Activated CD8-positive, alpha-beta memory T cell treated with anti-CD3 and anti-CD28 coated beads for 24 hours (primary cell): Measurements from ENCODE around the gene TPCN1.
"Not testable (repeated sequence)": the region's sequence is repeated elsewhere in the genome, so short reads cannot be mapped to it uniquely, and the experiment has no call there.

Source experiments
- DNase-seq: peaks from one replicate; pipeline ENCODE4 v3.0.0-alpha.2; 2020

TPCN1 gene

DNA sequence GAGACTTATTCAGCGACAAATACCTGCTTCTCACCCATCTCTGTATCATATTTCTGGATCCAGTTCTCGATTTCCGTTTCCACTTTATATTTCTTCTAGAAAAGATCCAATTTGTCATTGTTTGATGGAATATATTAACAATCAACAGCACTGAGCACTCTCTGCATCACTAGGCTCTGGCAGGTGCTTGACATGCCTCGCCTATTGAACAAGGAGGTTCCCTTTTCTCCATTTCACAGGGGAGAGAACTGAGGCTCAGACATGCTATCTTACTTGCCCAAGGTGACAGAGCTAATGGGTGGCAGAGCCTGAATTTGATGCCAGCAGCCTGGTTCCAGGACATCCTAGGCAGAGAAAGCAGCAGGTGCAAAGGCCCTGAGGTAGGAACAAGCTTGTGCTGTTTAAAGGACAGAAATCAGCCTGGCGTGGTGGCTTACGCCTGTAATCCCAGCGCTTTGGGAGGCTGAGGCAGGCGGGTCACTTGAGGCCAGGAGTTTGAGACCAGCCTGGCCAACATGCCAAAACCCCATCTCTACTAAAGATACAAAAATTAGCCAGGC, 23.7 kb upstream of the TPCN1 start:
- no peak for DNase-seq

GRCh38 chr12:113198296-113198695, 23.0 kb upstream of the TPCN1 start:
- DNase-seq: no peak

GRCh38 chr12:113200021-113200797, 21.1 kb upstream of the TPCN1 start:
- DNase-seq: no peak

DNA sequence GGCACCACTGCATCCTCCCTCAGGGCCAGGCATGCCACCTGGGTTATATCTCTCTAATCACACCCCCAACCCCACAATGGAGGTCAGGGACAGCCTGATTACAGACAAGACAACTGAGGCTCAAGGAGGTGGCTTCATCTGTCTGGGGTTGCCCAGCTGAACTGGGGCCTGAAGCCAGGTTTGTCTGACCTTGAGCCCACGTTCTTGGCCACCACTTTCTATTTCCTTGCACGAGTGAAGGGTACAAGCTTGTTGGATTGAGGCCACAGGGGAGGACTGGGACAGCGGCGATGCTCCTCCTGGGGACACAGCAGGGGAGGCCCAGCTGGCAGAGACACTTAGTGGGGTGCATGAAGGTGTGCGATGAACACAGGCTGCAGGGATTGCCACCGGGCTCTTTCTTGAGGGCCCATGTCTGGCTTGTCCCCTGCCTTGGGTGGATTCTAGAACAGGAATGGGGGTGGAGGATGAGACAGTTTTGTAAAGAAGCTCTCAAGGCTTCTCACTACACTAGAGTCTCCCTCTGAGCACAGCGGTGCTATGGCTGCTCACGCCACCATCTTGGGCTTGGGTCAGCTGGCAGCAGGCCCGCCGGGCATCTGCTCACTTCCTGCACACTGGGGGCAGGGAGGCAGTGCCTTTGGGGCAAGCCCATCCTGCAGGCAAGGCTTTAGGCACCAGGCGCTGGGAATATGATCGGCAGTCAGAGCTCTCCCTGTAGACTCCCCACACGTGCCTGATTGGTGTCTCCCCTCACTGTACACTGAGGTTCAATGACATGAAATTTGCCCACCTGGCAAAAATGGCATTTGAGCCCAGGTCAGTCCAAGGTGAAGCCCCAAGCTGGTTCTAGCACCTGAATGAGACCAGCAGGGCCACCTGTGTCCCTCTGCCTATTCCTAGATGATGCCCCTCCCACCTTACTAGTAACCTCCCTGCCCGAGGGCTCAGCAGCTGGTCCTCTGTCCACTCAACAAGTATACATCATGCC, 19.8 kb upstream of the TPCN1 start:
- no peak for DNase-seq

DNA sequence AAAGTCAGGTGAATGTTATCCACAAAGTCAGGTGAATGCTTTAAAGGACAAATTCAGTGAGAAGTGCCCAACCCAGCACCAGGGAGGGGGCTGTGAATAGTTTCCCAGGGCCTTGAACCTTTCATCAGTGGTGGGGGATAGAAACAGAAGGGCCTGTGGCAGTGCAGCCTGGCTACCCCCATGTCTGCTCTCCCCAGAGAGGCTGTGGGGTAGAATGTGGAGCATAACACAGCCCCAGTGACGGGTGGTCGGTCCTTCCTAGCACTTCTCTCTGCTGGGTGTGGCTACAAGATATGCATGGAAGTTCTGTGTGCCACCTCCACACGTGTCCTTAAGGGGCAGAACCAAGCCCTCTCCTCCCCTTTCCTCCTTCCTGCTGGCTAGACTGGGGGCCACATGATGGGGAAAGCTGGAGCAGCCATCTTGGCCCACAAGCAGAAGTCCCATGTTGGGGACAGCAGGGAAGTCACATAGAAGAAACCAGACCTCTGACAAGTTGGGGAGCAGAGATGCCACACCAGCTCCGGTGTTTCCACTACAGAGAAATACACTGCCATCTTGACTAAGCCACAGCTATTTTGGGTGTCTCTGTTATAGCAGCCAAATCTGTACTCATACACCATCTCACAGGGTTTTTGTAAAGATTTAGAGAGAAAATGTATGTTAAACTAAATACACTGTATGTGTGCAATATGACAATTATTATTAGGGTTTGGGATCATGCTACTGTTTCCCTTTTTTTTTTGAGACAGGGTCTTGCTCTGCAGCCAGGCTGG, 18.8 kb upstream of the TPCN1 start:
- DNase-seq: no peak

DNA sequence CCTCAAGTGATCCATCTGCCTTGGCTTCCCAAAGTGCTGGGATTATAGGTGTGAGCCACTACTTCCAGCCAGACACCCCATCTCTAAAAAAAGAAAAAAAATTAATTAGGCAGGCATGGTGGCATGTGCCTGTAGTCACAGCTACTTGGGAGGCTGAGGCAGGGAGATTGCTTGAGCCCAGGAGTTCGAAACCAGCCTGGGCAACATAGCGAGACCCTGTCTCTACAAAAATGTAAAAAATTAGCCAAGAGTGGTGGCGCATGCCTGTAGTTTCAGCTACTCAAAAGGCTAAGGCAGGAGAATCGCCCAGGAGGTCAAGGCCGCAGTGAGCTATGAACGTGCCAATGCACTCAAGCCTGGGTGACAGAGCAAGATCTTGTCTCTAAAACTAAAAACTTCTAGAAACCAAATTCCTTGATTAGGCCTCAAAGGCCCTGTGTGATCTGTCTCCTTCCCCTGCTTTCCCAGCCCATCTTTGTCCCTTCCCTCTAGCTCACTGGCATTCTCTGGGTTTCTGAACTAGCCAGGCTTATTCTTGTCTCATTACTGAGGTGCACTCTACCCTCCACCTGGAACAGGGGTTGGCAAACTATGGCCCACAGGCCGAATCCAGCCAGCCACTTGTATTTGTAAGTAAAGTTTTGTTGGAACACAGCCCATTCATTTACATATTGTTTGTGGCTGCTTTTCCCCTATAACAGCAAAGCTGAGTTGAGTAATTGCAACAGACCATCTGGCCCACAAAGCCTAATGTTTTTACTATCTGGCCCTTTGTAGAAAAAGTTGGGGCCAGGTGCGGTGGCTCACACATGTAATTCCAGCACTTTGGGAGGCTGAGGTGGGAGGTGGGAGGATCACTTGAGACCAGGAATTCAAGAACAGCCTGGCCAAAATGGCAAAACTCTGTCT, 17.2 kb upstream of the TPCN1 start:
- no peak for DNase-seq

DNA sequence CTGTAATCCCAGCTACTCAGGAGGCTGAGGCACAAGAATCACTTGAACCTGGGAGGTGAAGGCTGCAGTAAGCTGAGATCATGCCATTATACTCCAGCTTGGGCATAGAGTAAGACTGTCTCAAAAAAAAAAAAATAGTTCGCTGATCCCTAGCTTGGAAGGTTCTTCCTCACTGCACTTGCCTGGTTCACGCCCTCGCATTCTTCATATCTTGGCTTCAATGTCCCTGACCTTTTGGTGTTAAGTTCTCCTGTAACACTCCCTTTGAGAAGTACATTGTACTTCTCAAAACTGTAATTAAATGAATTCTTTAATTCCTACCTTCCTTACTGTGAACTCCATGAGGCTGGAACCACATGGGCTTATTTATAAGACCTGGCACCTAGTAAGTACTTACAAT, 16.5 kb upstream of the TPCN1 start:
- no peak for DNase-seq

DNA sequence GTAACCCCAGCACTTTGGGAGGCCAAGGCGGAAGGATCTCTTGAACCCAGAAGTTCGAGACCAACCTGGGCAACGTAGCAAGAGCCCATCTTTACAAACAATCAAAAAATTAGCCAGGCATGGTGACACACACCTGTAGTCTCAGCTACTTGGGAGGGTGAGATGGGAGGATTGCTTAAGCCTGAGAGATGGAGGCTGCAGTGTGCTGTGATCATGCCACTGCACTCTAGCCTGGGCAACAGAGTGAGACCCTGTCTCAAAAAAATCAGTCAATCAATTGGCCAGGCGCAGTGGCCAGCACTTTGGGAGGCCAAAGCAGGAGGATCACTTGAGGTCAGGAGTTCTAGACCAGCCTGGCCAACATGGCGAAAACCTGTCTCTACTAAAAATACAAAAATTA, 14.5 kb upstream of the TPCN1 start:
- not testable (repeated sequence) for DNase-seq

- DNase-seq: no peak
These were observed 13.6 kb upstream of the TPCN1 start for GRCh38 chr12:113207613-113208040.

GRCh38 chr12:113208041-113208934, 13.0 kb upstream of the TPCN1 start:
- peak; percentile 75 for DNase-seq

DNA sequence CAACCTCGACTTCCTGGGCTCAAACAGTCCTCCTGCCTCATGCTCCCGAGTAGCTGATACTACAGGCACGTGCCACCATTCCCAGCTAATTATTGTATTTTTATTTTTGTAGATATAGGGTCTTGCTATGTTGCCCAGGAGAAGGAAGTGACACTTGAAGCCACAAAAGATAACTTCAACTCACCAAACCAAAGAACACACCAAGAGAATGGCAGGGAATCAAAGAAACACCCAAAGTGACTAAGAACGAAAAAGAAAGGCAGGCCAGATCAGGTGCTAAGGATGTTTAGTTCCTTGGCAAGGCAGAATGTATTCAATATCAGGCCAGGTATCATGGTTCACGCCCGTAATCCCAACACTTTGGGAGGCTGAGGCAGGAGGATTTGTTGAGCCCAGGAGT, 10.1 kb upstream of the TPCN1 start:
- DNase-seq: no peak

GRCh38 chr12:113214895-113215400, 6.3 kb upstream of the TPCN1 start:
- DNase-seq: no peak

- no peak for DNase-seq
These were observed 5.2 kb upstream of the TPCN1 start for GRCh38 chr12:113216027-113216426.

DNA sequence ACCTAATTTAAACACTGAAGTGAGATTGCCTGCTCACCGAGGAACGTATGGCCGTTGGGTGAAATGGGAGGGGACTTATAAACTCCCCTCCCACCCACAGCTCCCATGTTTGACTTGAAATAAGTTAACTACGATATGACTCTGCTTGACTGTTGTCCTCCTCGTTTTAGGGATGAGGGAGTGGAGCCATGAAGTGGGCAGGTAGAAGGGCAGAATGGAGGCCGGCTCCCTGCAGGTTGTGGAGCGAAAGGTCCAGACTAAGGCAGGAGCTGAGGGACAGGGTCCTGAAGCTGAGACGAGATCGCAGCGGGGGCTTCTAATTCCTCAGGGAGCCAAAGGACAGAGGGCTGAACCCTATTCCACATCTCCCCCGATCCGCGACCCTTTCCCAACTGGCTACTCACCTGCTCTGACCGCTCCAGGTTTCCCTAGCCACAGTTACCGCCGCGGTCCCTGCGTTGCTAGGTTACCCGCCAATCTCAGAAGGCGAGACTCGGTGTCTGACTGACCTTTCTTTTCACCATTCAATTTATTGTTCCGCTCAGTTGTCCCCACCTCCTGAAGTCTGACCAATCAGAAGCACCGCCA, 577 bp upstream of the TPCN1 start:
- DNase-seq: no peak

- no peak for DNase-seq
These were observed 899 bp downstream of the TPCN1 start for GRCh38 chr12:113221997-113222729.

DNA sequence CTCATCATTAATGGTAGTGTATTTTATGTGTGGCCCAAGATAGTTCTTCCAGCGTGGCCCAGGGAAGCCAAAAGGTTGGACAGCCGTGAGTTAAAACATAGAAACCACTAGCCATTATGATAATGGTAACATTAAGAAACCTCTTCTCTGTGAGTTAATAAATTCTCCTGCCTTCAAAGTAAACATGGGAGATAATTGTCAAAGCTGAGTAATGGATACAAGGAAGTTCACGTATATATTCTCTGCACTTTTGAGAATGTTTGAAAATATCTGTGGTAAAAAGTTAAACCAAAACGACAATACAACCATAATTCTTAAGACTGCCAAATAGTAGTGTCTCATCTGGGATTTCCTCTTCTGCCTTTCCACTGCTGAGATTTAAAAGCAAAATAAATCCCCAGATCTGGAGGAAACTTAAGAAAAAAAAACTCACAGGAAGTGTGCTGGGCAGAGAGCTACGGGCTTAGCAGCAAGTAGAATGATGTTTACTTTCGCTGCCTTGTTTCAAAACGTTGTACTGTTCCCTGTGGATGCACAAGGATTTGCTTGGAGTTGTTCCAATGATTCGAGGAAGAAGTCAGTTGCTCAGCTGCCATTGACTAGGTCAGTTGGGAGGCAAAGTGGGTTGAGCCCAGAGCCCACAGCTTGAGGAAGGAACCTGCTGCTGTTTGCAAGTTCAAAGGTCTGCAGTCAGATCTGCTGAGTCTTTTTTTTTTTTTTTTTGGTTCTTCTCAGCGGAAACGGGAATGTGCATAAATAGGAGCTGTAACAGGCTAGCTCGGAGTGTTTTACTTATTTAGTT, 1.7 kb downstream of the TPCN1 start:
- no peak for DNase-seq

DNA sequence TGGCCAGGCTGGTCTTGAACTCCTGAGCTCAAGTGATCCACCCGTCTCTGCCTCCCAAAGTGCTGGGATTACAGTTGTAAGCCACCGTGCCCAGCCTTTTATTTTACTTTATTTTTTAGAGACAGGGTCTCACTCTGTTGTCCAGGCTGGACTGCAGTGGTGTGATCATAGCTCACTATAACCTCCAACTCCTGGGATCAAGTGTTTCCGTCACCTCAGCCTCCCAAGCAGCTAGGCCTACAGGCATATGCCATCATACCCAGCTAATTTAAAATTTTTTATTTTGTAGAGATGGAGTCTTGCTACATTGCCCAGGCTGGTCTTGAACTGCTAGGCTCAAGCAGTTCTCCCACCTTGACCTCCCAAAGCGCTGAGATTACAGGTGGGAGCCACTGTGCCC, 3.7 kb downstream of the TPCN1 start:
- no peak for DNase-seq
